H54 (cell line): ENCODE data around the gene CADPS.

Source experiments
- DNase-seq: peaks from one replicate; pipeline ENCODE4 v3.0.0; 2011; ENCODE audit warnings: low spot score, mixed read lengths; ENCODE audit not compliant: insufficient read length
- FAIRE-seq: peaks from 3 replicates; lab custom pipeline; 2011; peaks lifted over from hg19 to GRCh38; lab: Jason Lieb, UNC
- POLR2A ChIP-seq: IDR thresholded peaks from 2 replicates; pipeline ENCODE4 v1.6.1; 2011; ENCODE audit warnings: low read depth, mild to moderate bottlenecking, low read length

CADPS gene

DNA sequence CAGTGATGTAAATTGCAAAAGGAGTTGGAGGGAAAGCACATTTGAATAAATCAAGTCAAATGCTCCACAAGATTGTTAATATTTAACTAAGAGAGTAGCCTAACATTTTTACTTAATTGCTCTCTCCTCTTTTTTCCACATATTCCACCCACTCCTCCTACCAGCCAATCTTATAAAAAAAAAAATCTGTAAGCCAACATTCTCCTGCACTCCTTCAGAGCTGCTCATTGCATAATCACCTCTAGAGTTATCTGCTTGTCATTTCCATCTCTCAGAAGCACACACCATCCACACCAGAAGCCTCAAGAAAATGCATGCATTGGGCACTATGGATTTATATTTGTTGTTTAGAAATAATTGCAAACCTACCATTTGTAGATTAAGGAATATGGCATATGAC, 64.1 kb downstream of the CADPS start:
- FAIRE-seq = no peak
- TF ChIP-seq POLR2A = no peak

DNA sequence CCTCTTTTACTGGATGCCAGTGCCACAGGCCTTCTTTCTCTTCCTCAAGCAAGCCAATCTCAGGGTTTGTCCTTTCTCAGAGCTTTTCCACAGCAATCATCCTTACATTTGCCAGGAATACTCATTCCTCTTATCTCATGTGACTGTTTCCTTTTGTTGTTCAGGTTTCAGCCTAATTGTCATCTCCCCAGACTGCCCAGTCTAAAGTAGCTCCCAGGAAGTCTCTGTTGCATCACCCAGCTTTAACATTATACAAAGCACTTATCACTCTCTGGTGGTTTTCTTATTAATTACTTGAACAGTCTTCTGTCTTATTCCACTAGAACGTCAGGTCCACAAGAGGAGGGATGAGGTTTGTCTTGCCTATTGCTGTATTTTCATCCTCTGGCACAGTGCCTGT, 65.8 kb downstream of the CADPS start:
- no peak for FAIRE-seq

More for the DNA sequence above, 64.1 kb downstream of the CADPS start:
- DNase-seq = no peak

DNA sequence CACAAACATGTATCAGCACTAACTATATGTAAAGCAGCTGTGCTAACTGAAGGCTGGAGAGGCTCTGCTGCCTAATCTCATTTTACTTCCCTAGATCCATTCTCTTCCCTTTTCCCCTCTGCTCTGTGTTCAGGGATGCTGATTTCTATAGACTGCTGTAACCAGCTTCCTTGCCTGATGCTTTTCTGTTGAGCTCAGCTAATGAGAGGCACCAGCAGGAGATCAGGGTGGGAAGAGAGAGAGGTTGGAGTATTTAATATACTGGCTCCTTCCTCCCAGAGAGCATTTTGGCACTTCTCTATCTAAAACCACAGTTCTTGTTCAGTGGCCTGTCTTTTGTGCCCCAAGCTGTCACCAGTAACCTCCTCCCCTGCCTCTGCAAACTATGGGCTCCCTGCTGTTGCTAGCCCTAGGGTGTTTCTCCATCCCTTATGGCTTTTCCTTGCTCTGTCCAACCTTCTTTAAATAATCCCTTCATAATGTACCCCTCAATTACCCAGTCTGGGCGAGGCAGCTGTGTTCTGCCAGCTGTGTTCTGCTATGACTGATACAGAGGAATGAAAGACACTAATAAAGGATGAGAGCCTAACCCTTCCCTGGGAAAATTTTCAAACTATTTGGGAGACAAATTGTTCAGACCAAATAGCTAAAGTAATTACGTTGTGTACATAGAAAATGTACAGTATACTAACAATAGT, 69.5 kb downstream of the CADPS start:
- no peak for TF ChIP-seq POLR2A
- DNase-seq = no peak
- FAIRE-seq = no peak

More for the DNA sequence above, 65.8 kb downstream of the CADPS start:
- DNase-seq = no peak
- no peak for TF ChIP-seq POLR2A

DNA sequence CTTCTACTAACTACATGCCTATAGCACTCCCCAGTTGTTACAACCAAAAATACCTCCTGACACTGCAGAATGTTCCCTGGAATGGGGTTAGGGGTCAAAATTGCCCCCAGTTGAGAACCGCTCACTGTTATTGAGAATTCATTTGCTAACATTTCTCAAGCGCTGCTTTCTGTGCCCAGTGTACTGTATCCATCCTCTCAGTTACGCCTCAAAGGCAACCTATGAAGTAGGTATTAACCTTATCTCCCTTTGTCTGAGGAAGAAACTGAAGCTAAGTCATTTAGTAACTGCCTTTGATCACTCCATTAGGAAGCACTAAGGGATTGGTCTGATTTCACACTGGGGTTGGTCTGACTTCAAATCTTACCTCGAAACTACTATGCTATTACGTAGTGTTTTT, 70.1 kb downstream of the CADPS start:
- no peak for FAIRE-seq
- no peak for TF ChIP-seq POLR2A
- no peak for DNase-seq

GRCh38 chr3:62803276-62803675, 71.9 kb downstream of the CADPS start:
- FAIRE-seq (no peak), DNase-seq (no peak)
- TF ChIP-seq POLR2A = no peak

DNA sequence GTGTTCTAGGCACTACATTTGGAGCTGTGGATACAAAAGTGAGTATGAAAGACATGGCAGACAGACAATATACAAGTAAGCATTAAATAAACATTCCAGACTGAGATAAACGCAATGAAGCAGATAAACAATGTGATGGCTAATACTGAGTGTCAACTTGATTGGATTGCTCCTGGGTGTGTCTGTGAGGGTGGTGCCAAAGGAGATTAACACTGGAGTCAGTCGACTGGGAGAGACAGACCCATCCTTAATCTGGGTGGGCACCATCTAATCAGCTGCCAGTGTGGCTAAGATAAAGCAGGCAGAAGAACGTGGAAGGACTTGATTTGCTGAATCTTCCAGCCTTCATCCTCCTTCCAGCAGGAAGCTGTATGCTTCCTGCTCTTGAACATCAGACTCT, 77.2 kb downstream of the CADPS start:
- DNase-seq = no peak
- no peak for FAIRE-seq
- TF ChIP-seq POLR2A = no peak

- no peak for TF ChIP-seq POLR2A
- FAIRE-seq (no peak), DNase-seq (no peak)
Observed at GRCh38 chr3:62797132-62797531, 78.1 kb downstream of the CADPS start.

DNA sequence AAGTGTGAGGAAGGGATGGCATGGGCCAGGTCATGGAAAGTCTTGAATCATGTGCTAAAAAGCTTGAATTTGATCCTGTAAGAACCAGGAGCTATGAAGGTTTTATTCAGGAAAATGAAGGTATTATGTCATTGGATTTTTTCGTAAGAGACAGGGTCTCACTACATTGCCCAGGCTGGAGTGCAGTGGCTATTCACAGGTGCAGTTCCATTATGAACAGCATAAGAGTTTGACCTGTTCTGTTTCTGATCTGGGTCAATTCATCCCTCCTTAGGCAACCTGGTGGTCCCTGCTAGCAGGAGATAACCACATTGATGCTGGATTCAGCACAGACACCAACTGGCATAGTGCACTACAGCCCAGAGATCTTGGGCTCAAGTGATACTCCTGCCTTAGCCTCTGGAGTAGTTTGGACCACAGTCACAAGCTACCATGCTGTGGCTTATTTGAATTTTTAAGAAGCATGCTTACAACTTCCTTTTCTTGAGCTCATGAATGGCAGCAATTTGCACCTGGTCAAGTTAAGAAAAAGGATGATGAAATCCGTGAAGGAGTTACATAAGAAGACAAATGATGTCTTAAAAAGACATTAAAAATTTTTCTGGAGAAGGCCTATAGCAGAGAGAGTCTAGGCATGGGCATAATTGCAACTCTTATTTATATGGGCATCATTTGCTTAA, 79.1 kb downstream of the CADPS start:
- FAIRE-seq = no peak
- no peak for TF ChIP-seq POLR2A
- DNase-seq = no peak

DNA sequence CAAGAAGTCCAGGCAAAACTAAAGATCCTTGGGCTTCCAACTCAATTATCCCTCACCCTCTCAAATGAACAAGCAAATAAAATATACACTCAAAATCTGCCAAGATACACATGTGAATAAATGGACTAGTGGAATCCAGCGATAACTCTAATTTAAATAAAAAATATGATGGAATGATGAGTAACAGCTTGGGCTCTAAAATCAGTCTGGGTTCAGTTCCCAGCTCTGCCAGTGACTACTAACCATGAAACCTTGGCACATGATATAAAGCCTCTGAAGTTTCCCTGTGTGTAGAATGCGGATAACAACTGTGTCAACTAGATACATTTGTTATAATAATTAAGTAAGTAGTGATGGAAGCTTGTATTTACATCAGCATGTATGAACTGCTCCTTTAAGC, 81.3 kb downstream of the CADPS start:
- TF ChIP-seq POLR2A = no peak
- FAIRE-seq (no peak), DNase-seq (no peak)

GRCh38 chr3:62785384-62785783, 89.8 kb downstream of the CADPS start:
- FAIRE-seq (no peak), DNase-seq (no peak)
- TF ChIP-seq POLR2A = no peak

DNA sequence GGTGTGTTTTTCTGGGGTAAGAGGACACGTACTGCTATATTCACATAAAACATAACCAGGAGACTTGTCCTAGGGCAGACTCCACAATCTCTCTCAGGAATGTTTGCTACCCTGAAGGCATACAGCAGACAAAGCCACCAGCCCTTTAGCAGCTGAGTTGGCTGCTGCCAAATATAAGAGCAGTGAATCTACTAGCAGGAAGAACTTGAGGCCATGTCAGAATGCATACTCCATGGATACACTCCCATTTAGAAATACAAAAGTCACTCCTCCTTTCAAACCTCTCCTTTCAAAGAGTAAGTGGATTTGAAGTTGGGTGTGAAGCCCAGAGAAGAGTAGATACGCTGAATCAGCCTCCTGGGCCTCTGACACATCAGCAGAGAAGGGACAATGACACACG, 94.1 kb downstream of the CADPS start:
- no peak for TF ChIP-seq POLR2A
- DNase-seq = no peak
- no peak for FAIRE-seq

DNA sequence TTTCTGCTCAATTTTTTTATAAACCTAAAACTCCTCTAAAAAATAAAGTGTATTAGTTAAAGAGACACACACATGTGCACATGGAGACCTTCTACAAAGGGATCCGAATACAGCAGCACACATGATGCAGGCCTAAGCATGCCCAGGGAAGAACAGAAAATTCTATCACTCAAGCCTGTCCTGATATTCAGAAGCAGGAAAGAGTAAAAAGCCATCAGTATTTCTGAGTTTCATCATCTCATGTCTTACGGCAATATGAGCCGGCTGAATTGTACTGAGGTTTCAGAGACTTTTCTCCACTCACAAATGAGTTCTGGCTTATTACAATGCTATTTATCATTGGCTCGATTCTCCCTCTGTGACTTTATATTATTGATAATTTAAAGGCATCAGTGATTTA, 97.5 kb downstream of the CADPS start:
- no peak for TF ChIP-seq POLR2A
- no peak for DNase-seq
- no peak for FAIRE-seq

DNA sequence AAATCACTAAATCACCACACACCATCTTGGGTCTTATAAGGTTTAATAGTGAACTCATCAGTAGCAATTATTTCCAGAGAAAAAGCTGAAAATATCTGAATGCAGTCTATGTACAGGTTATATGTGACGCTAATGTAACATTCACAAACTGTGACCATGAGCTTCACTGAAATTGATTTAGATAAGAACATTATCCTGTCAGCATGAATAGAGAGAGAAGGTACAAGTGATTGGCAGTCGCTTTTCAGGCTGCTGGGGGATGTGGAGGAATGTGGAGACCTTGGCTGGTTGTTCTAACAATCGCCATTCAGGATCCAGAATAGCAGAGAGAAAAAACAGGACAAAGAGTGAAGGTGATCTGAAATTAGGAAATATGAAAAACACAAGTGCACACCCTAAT, 98.1 kb downstream of the CADPS start:
- FAIRE-seq = no peak

DNA sequence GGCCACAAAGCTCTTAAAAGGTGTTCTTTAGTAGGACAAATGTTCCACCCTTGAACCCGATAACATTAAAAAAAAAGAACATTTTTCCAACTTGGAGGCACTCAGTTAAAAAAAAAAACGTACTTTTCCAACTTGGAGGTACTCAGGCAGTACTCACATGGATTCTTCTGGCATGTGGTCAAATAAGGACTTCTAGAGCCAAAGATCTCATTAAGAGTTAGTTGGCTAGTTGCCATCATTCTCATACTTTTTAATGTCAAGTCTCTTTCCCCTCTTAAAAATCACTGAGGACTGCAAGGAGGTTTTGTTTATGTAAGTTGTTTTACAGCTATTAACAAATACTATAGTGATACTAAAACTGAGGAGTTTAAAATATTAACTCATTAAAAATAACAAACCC, 101.0 kb downstream of the CADPS start:
- FAIRE-seq = no peak
- no peak for DNase-seq
- no peak for TF ChIP-seq POLR2A

More for the DNA sequence above, 98.1 kb downstream of the CADPS start:
- TF ChIP-seq POLR2A = no peak
- DNase-seq = no peak

DNA sequence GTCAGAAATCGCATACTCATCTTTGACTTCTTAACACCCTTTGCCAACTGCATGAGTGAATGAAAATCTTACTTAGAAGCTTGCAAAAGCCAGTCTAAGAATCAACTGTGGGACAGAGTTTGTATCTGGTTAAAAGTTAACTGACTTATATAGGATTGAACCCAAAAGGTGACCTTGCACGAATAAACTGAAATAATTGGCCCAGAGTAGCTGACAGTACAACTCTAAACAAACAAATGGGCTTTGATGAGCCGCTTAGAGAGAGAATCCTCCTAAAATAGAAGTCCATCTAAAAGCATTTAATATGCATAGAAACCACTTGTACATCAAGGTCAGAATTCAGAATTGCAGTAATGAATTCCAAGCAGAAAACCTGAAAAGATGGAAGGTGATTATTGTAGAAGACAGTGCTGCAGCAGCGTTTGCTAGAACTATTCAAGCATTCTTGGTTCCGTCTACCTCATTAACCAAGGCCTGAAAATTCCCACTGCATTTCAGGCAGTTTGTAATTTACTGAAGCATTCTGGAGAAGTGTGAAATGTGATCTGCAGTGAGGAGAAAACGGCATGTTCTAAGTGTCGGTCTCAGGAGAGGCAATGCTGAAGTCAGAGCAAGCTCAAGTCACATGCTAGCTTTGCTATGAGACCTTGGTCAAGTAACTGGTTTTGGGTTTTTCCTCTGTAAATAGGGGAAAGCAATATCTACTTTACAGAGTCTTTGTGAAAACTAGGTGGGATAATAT, 103.7 kb downstream of the CADPS start:
- no peak for DNase-seq
- no peak for FAIRE-seq
- TF ChIP-seq POLR2A = no peak
